A673 (cell line): Measurements from ENCODE around the gene SCRT2. TPM values are rescaled to one million over a fixed set of nuclear protein-coding genes. Genes with fewer than 3 reads are reported as not detected.

Experiments used
- BruUV-seq: library from RNA; stranded (reverse); fragments of 400-500 nt; replicated peaks from 2 replicates; lab custom pipeline; 2021; lab: Mats Ljungman, UMichigan
- CTCF ChIA-PET: fragments of 300-600 bp; sonication (Branson Sonifier 250); formaldehyde crosslinking; loops from one replicate; lab custom pipeline; 2022; ENCODE audit warnings: antibody characterized with exemption; lab: Charles Lee
- POLR2A ChIA-PET: fragments of 300-600 bp; sonication (Branson Sonifier 250); formaldehyde crosslinking; loops from one replicate; lab custom pipeline; 2022; ENCODE audit warnings: antibody characterized with exemption; ENCODE audit not compliant: low non-redundant PET; lab: Charles Lee
- DNase-seq: peaks from one replicate; pipeline ENCODE4 v3.0.0-alpha.2; 2015; ENCODE audit warnings: low spot score
- H3K27ac ChIP-seq: fragments of 200-600 bp; sonication (generic); 2 replicates; pipeline ENCODE4 v1.5.1; 2016; ENCODE audit warnings: mixed run types, low read depth, mild to moderate bottlenecking, mixed read lengths, antibody characterized with exemption, low read length; ENCODE audit not compliant: poor library complexity, severe bottlenecking
- H3K27me3 ChIP-seq: fragments of 200-600 bp; sonication (generic); replicated peaks from 2 replicates; pipeline ENCODE4 v1.6.1; 2017; ENCODE audit warnings: mixed run types, low read depth, mild to moderate bottlenecking, mixed read lengths, antibody characterized with exemption, low read length; ENCODE audit not compliant: insufficient read depth, poor library complexity
- H3K36me3 ChIP-seq: fragments of 200-600 bp; sonication (generic); 2 replicates; pipeline ENCODE4 v1.6.1; 2016; ENCODE audit warnings: mixed run types, mild to moderate bottlenecking, mixed read lengths, antibody characterized with exemption, low read length; ENCODE audit not compliant: insufficient read depth, poor library complexity, severe bottlenecking
- H3K4me1 ChIP-seq: fragments of 200-600 bp; sonication (generic); 2 replicates; pipeline ENCODE4 v1.6.1; 2017; ENCODE audit warnings: mixed run types, mild to moderate bottlenecking, mixed read lengths, antibody characterized with exemption, low read length; ENCODE audit not compliant: insufficient read depth, poor library complexity, severe bottlenecking
- H3K4me3 ChIP-seq: fragments of 200-600 bp; sonication (generic); 2 replicates; pipeline ENCODE4 v1.5.1; 2016; ENCODE audit warnings: low read depth, mixed run types, mild to moderate bottlenecking, mixed read lengths, low read length; ENCODE audit not compliant: poor library complexity, severe bottlenecking
- H3K9me3 ChIP-seq: fragments of 200-600 bp; sonication (generic); 2 replicates; pipeline ENCODE4 v1.6.1; 2016; ENCODE audit warnings: mixed run types, low read depth, mild to moderate bottlenecking, mixed read lengths, antibody characterized with exemption, low read length; ENCODE audit not compliant: poor library complexity, severe bottlenecking
- EZH2 ChIP-seq: fragments of 200-600 bp; sonication (generic); IDR thresholded peaks from 2 replicates; pipeline ENCODE4 v1.6.1; 2017; ENCODE audit warnings: borderline replicate concordance, low read depth, mild to moderate bottlenecking, mixed read lengths, antibody characterized with exemption, low read length; ENCODE audit not compliant: poor library complexity, severe bottlenecking
- intact Hi-C: fragments of 100-400 bp; cut with micrococcal nuclease; formaldehyde crosslinking; loops from one replicate; pipeline ENCODE4 v1.10.0; 2022; ENCODE audit not compliant: unreplicated experiment
- total RNA-seq: library from RNA; stranded (reverse); gene quantifications from 2 replicates; pipeline ENCODE4 v1.2.3, GENCODE V29; 2021
- TF ChIP-seq, protein P1 (sequence below): fragments of 300-800, 200-600 bp; sonication (generic); conservative IDR thresholded peaks from 2 replicates; pipeline ENCODE4 v1.5.1; 2017; ENCODE audit warnings: low read depth, mild to moderate bottlenecking, antibody characterized with exemption, low read length, moderate library complexity, mixed read lengths

SCRT2 gene
- total RNA-seq, 1 experiment from 2014 or later: 0.69 TPM

DNA sequence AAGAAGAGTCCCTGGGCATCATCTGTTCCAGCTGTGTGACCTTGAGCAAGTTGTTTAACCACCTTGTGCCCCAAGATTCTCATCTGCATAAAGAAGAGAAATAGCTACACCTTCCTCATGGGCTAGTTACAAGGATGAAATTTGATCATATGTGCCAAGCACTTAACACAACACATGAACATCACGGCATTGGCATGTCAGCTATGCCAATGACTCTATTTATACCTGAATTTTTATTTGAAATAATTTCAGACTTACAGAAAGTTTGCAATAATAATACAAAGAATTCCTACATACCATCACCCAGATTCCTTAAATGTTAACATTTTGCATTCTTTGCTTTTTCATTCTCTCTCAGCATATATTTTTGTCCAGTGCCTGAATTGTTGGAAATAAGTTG is 44.5 kb downstream of the SCRT2 start:
- Histone ChIP-seq H3K4me3 (no peak overlapping the region), H3K27me3 (no peaks in the 10 kb centered on the region), H3K4me1 (no peaks in the 10 kb centered on the region), H3K9me3 (no peaks in the 10 kb centered on the region), H3K36me3 (no peaks in the 10 kb centered on the region), H3K27ac (no peak overlapping the region)
- no TSS peak for BruUV-seq
- TF ChIP-seq, protein P1, sequence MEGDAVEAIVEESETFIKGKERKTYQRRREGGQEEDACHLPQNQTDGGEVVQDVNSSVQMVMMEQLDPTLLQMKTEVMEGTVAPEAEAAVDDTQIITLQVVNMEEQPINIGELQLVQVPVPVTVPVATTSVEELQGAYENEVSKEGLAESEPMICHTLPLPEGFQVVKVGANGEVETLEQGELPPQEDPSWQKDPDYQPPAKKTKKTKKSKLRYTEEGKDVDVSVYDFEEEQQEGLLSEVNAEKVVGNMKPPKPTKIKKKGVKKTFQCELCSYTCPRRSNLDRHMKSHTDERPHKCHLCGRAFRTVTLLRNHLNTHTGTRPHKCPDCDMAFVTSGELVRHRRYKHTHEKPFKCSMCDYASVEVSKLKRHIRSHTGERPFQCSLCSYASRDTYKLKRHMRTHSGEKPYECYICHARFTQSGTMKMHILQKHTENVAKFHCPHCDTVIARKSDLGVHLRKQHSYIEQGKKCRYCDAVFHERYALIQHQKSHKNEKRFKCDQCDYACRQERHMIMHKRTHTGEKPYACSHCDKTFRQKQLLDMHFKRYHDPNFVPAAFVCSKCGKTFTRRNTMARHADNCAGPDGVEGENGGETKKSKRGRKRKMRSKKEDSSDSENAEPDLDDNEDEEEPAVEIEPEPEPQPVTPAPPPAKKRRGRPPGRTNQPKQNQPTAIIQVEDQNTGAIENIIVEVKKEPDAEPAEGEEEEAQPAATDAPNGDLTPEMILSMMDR: no peak
- TF ChIP-seq EZH2: no peak
- ChIA-PET POLR2A (no interaction called here), CTCF (no interaction called here)
- intact Hi-C loops: no loop called here
- no peak for DNase-seq

DNA sequence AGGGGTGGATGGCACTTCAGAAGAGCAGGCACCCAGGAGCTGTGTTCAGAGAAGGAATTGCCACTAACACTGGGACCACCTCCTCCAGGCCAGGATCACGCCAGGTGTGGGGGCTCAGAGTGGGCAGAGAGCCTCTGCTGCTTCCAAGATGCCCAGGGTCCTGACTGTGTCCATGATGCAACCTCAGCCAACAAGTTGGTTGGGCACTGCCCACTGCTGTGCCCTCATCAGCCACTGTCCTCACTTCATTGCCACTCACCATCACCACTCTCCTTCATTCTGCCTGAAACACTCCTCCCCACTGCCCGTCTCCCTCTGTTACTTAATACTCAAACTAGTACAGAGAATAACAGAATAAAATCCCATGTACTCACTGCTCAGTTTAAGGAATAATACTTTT is 49.0 kb downstream of the SCRT2 start:
- Histone ChIP-seq H3K27ac (no peak overlapping the region), H3K4me1 (no peaks in the 10 kb centered on the region), H3K27me3 (no peaks in the 10 kb centered on the region), H3K9me3 (no peaks in the 10 kb centered on the region), H3K36me3 (no peaks in the 10 kb centered on the region), H3K4me3 (no peak overlapping the region)
- ChIA-PET POLR2A (no interaction called here), CTCF (no interaction called here)
- TF ChIP-seq, protein P1: no peak
- TF ChIP-seq EZH2: no peak
- no TSS peak for BruUV-seq
- intact Hi-C loops: no loop called here
- DNase-seq: no peak

DNA sequence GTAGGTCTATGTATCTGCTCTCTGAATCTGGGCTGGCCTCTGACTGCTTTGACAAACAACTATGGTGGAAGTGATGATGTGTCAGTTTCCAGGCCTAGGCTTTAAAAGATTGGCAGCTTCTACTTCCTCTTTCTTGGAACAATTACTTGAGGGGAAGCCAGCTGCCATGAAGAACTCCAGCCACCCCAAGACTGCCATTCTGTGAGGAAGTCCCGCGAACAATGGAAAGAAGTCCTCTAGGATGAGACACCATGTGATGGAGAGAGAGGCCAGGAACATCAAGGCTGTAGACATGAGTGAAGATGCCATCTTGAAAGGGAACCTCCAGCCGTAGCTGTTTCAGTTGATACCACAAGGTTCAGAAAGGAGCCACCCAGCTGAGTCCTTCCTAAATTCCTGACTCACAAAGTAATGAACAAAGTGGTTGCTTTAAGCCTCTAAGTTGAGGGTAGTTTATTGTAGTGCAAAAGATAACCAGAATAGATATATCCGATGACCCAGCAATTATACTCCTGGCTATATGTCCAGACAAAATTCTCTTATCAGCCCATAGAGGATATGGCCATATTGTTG is 50.2 kb downstream of the SCRT2 start:
- no peaks in the 10 kb centered on the region for H3K9me3 ChIP-seq
- ChIA-PET CTCF (no interaction called here), POLR2A (no interaction called here)
- TF ChIP-seq, protein P1: no peak
- no peak for TF ChIP-seq EZH2
- no peaks in the 10 kb centered on the region for H3K27me3 ChIP-seq
- BruUV-seq: no TSS peak
- no peak overlapping the region for H3K4me3 ChIP-seq
- intact Hi-C loops: no loop called here
- H3K4me1 ChIP-seq: no peaks in the 10 kb centered on the region
- H3K36me3 ChIP-seq: no peaks in the 10 kb centered on the region
- DNase-seq: no peak
- H3K27ac ChIP-seq: no peak overlapping the region
